ENCODE results near the gene NETO1.

Gene NETO1

GRCh38 chr18:72867746-72868584 lies at the start of gene NETO1:
NETO1 (minus strand) TSS chr18:72867987; CDS start chr18:72867291, 696 bp downstream.
- DNase-seq = no peak

DNA sequence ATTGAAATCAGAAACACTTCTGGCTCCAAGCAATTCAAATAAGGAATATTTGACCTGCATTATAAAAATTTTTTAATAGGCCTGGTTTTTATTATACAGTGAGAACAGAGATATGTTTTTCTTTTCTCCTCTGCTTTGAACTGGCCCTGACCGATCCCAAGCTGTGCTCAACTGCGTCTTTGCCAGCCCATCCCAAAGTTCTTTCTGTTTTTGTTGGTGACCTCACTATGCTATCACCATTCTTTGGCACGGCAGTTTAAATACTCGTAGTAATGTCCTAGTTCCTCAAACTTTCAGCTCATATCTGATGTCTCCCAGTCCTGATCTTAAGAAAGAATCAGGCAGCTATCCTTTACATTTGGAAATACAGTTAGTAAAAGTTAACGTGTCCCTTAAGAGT lies 42.3 kb upstream of the NETO1 start:
- DNase-seq = no peak

GRCh38 chr18:72908181-72908580 lies 40.4 kb upstream of the NETO1 start:
- DNase-seq = no peak

- no peak for DNase-seq
Measured at GRCh38 chr18:72903033-72903432, 35.2 kb upstream of the NETO1 start.

- no peak for DNase-seq
Measured at GRCh38 chr18:72899338-72899737, 31.6 kb upstream of the NETO1 start.

DNA sequence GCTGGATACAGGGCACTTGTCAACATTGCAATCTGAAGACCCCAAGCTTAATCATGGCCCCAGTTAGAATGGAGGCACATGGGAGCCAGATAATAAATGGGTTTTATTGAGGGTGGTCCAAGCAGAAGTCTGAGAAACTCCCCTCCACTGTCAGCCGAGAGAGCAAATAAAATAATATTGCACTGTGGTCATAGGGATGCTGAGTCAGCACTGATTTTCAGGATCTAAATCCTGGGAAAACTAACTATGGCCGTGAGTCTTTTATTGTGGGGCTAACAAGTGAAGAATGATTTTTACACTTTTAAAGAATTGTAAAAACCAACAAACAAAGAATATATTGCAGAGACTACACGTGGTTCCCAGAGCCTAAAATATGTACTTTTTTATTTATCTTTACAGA lies 31.1 kb upstream of the NETO1 start:
- no peak for DNase-seq

GRCh38 chr18:72895548-72895947 lies 27.8 kb upstream of the NETO1 start:
- DNase-seq = no peak

- DNase-seq = no peak
Measured at GRCh38 chr18:72878561-72878960, 10.8 kb upstream of the NETO1 start.

- DNase-seq = no peak
Measured at GRCh38 chr18:72878143-72878542, 10.4 kb upstream of the NETO1 start.

DNA sequence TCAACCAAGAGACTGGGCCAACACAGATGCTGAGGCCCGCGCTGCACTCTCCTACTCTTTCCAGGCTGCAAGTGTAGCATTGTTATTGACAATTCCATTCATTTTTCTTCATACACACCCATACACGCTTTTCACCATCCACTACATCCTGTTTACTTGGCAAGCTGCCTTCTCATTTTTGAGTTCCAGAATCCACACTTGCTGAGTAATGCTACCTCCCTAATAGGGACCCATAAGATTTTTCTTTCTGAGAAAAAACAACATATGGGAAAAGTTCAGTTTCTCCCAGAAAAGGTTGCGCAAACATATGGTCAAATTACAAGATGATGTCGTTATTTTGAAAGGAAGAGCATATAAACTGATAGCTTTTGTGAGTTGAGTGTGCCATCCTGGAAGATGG lies 3.3 kb upstream of the NETO1 start:
- no peak for DNase-seq

GRCh38 chr18:72869226-72870185 lies 1.7 kb upstream of the NETO1 start:
- DNase-seq = no peak

GRCh38 chr18:72868585-72869225 lies 918 bp upstream of the NETO1 start:
- no peak for DNase-seq

DNA sequence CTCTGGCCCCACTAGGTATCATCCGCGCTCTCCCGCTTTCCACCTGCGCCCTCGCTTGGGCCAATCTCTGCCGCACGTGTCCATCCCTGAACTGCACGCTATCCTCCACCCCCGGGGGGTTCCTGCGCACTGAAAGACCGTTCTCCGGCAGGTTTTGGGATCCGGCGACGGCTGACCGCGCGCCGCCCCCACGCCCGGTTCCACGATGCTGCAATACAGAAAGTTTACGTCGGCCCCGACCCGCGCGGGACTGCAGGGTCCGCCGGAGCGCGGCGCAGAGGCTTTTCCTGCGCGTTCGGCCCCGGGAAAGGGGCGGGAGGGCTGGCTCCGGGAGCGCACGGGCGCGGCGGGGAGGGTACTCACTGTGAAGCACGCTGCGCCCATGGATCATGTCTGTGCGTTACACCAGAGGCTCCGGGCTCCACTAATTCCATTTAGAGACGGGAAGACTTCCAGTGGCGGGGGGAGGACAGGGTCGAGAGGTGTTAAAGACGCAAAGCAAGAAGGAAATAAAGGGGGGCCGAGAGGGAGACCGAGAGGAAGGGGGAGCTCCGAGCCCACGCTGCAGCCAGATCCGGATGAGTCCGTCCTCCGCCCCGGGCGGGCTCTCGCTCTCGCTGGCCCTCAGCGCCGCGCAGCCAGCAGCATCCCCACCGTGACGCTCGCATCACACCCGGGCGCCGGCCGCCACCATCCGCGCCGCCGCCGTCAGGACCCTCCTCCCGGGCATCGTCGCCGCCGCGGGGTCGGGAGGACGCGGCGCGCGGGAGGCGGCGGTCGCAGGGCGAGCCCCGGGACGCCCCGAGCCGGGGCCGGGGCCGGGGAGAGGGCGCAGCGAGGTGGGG lies 664 bp downstream of the NETO1 start:
- DNase-seq = no peak

GRCh38 chr18:72866442-72866900 lies 1.3 kb downstream of the NETO1 start:
- no peak for DNase-seq

GRCh38 chr18:72863754-72864153 lies 4.0 kb downstream of the NETO1 start:
- no peak for DNase-seq

DNA sequence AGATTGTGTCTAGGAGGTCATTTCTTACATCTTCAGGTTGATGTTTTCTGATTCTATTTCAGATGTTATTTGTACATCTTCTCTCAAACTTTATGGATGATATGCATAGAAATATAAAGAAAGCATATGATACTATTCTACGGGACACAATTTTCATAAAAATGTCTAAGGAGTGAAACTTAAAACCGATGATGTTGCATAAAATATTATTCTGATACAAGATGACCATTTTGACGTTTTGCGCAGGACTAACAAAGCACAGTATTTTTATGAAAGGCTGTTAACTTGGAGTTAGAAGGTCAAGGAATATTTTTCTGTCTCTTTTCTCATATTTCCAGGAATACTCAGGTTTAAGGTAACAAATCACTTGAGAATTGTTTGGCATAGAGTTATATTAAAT lies 8.7 kb downstream of the NETO1 start:
- no peak for DNase-seq

- DNase-seq = no peak
Measured at GRCh38 chr18:72849671-72850070, 18.1 kb downstream of the NETO1 start.

DNA sequence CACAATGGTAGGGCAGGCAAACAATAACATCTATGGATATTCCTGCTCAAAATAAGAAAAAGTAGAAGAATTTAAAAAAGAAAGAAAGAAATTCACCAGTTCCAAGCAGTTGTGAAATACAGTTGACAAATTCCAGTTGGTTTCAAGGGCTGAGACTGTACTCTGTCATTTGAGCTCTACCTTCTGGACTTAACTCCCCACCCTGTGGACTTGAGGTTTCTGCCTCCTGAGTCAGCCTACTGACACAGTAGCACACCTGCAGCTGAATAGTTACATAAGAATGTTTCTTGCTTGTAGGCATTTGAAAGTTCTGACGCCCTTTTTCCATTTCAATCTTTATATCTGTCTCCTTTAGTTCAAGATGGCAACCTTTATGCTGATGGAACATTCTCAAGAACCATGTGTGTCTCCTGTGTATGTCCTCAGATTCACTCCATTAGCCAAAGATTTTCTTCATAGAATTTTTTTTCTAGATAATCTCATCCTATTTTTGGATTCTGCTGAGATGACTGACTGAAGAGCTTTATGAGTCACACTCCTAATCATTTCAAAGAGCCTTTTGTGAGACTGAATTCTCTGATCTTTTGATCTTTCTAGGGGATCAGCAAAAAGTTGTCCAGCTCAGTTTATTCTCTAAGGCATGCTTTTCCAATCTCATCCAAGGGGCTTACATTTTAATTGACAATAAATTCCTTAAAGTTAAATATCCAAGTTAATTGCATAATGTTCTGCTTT lies 19.1 kb downstream of the NETO1 start:
- DNase-seq = no peak

GRCh38 chr18:72847771-72848170 lies 20.0 kb downstream of the NETO1 start:
- no peak for DNase-seq

DNA sequence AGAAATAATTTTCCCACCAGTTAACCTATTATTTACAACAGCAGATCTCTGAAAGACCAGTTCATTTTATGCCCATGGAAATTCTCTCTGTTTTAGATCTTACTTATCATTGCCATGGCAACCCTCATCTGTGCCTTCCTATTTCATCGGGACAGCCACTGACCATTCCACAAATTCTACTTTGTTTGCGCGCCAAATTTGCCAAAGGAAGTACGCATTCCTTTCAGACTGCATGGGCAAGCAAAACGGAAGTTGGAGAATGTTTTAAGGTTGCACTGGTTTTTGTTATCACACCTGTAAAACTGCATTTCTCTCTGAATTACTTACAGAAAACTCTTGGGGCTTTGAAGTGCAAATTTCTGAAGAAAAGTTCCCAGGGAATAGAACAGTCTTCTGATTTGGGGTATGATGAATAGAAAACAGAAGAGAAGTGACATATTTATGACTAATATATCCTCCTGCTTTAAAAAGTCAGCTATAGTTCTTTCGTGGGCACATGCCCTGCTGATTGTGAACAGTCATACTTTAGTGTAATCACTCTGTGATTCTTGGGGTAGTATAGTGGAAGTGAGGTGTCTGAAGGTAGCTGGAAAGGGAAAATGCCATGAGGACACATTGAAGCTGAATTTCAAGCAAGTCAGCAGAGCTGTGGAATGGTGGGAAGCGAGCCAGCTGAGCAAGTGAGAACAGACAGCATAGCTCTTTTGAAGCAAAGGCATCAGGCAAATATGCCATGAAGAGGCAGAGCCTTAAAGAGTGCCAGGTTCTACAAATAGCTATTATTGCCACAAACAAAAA lies 20.9 kb downstream of the NETO1 start:
- no peak for DNase-seq

DNA sequence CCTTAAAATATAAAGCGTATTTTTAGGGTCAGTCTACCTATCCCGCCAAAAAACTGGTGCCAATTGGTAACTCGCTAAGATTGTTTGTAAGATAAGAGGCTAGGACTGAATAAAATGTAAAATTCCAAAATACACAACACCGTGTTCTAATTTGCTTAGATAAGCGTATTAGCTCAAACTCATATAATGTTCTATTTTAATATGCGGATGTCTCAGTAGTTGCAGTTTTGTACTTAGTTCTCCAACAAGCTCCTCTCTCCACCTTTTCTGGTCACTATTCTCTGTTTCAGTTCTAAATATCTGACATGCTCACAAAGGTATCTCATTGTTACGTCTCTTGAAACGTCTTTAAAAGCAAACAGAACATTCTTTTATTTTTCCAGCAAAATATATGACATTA lies 24.0 kb downstream of the NETO1 start:
- DNase-seq = no peak

All from activated CD4-positive, alpha-beta T cell treated with anti-CD3 and anti-CD28 coated beads, Interleukin-10, Interleukin-2, amounts not matched to agents 100 ng/mL and 50 ng/mL, durations not matched to agents 16 hours and 8 hours (primary cell).